Neutrophil (primary cell): ENCODE data around the gene PTPRN2.

ENCODE experiments used
- H3K27ac ChIP-seq: fragments of 200-600 bp; sonication (generic); 2 replicates; pipeline ENCODE4 v1.5.1; 2016; ENCODE audit warnings: mild to moderate bottlenecking, moderate library complexity
- H3K27me3 ChIP-seq: fragments of 200-600 bp; sonication (generic); 2 replicates; pipeline ENCODE4 v1.6.0; 2016; ENCODE audit warnings: mild to moderate bottlenecking
- H3K36me3 ChIP-seq: fragments of 200-600 bp; sonication (generic); 2 replicates; pipeline ENCODE4 v1.5.1; 2017
- H3K4me1 ChIP-seq, 2 experiments: fragments of 200-600 bp in 1 of 2; sonication (generic) in 1 of 2; 1 replicate in 1 of 2; 2 replicates in 1 of 2; pipeline versions ENCODE4 v1.5.1 to v1.6.1; 2013 to 2016; ENCODE audit warnings: low read depth in 1 of 2, low read length in 1 of 2, mild to moderate bottlenecking in 1 of 2, moderate library complexity in 1 of 2; ENCODE audit not compliant: control insufficient read depth in 1 of 2, insufficient read depth in 1 of 2
- H3K4me3 ChIP-seq, 2 experiments: fragments of 200-600 bp in 1 of 2; sonication (generic) in 1 of 2; 1 replicate in 1 of 2; 2 replicates in 1 of 2; pipeline ENCODE4 v1.5.1; 2013 to 2016; ENCODE audit warnings: low read depth in 1 of 2, low read length in 1 of 2, mild to moderate bottlenecking in 1 of 2, moderate library complexity in 1 of 2
- H3K9me3 ChIP-seq: fragments of 200-600 bp; sonication (generic); 2 replicates; pipeline ENCODE4 v1.5.1; 2016
- TF ChIP-seq, protein P1 (sequence below): fragments of 200-600 bp; sonication (generic); IDR thresholded peaks from 2 replicates; pipeline ENCODE4 v1.5.1; 2016; ENCODE audit warnings: antibody characterized with exemption

The PTPRN2 gene

DNA sequence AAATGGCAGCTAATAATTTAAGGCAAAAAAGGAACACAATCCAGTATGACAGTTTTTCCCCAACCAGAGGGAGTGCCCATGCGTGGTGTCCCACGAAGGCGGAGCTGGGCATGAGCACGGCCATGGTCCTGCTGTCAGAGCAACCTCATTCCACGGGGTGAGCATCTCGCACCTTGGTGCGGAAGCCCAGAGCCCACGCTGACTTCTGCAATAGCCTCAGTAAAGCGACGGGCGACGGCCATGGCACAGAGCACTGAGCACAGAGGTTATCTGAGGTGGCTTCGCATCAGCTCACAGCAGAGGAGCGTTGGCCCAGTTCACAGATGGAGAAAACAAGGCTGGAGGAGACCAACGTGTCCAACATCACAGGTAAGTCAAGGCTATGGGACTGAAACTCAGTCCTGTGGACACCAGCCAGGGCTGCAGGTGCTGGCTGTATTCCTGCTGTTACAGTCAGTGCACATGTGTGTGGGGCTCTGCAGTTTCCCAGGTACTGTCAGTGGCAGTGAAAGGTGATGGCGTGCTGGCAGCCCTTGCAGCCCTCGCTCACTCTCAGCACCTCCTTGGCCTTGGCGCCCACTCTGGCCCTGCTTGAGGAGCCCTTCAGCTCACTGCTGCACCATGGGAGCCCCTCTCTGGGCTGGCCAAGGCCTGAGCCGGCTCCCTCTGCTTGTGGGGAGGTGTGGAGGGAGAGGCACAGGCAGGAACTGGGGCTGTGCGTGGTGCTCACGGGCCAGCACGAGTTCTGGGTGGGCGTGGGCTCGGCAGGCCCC is 525.6 kb downstream of the PTPRN2 start:
- TF ChIP-seq, protein P1, sequence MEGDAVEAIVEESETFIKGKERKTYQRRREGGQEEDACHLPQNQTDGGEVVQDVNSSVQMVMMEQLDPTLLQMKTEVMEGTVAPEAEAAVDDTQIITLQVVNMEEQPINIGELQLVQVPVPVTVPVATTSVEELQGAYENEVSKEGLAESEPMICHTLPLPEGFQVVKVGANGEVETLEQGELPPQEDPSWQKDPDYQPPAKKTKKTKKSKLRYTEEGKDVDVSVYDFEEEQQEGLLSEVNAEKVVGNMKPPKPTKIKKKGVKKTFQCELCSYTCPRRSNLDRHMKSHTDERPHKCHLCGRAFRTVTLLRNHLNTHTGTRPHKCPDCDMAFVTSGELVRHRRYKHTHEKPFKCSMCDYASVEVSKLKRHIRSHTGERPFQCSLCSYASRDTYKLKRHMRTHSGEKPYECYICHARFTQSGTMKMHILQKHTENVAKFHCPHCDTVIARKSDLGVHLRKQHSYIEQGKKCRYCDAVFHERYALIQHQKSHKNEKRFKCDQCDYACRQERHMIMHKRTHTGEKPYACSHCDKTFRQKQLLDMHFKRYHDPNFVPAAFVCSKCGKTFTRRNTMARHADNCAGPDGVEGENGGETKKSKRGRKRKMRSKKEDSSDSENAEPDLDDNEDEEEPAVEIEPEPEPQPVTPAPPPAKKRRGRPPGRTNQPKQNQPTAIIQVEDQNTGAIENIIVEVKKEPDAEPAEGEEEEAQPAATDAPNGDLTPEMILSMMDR, result no peak
- no peaks in the 10 kb centered on the region for H3K9me3 ChIP-seq
- no peaks in the 10 kb centered on the region for H3K36me3 ChIP-seq

GRCh38 chr7:158061026-158061630 is 526.5 kb downstream of the PTPRN2 start:
- TF ChIP-seq, protein P1, result no peak

More for the DNA sequence above, 525.6 kb downstream of the PTPRN2 start:
- H3K27ac ChIP-seq, result no peak overlapping the region
- H3K4me3 ChIP-seq, result no peak overlapping the region
- no peaks in the 10 kb centered on the region for H3K4me1 ChIP-seq
- no peaks in the 10 kb centered on the region for H3K27me3 ChIP-seq

GRCh38 chr7:158060216-158060615 is 527.4 kb downstream of the PTPRN2 start:
- Histone ChIP-seq H3K27ac (no peak overlapping the region), H3K27me3 (no peaks in the 10 kb centered on the region), H3K9me3 (no peaks in the 10 kb centered on the region), H3K36me3 (no peaks in the 10 kb centered on the region), H3K4me1 (no peaks in the 10 kb centered on the region), H3K4me3 (no peak overlapping the region)
- TF ChIP-seq, protein P1, result no peak

More at GRCh38 chr7:158061026-158061630, 526.5 kb downstream of the PTPRN2 start:
- Histone ChIP-seq H3K9me3 (no peaks in the 10 kb centered on the region), H3K27ac (no peak overlapping the region), H3K4me3 (no peak overlapping the region), H3K36me3 (no peaks in the 10 kb centered on the region), H3K4me1 (no peaks in the 10 kb centered on the region), H3K27me3 (no peaks in the 10 kb centered on the region)

GRCh38 chr7:158057446-158057845 is 530.2 kb downstream of the PTPRN2 start:
- no peaks in the 10 kb centered on the region for H3K4me1 ChIP-seq
- H3K9me3 ChIP-seq, result no peaks in the 10 kb centered on the region
- H3K4me3 ChIP-seq, result no peak overlapping the region
- TF ChIP-seq, protein P1, result no peak
- no peak overlapping the region for H3K27ac ChIP-seq
- H3K27me3 ChIP-seq, result no peaks in the 10 kb centered on the region
- no peaks in the 10 kb centered on the region for H3K36me3 ChIP-seq

- Histone ChIP-seq H3K9me3 (no peaks in the 10 kb centered on the region), H3K36me3 (no peaks in the 10 kb centered on the region), H3K27ac (no peak overlapping the region), H3K4me3 (no peak overlapping the region), H3K27me3 (no peaks in the 10 kb centered on the region), H3K4me1 (no peaks in the 10 kb centered on the region)
- TF ChIP-seq, protein P1, result no peak
Measured at GRCh38 chr7:158056761-158057160, 530.9 kb downstream of the PTPRN2 start.
